Fibroblast of skin of abdomen (primary cell): ENCODE results near the gene PAK3.
A peak's percentile ranks its signal among the peaks of the same experiment; 100 is the strongest.

Source experiments
- DNase-seq: peaks from one replicate; pipeline ENCODE4 v3.0.0-alpha.2; 2013

Gene PAK3

GRCh38 chrX:111133389-111133788, 37.4 kb downstream of the PAK3 start:
- no peak for DNase-seq

GRCh38 chrX:111145878-111146277, 49.9 kb downstream of the PAK3 start:
- no peak for DNase-seq

GRCh38 chrX:111151764-111152163, 55.8 kb downstream of the PAK3 start:
- DNase-seq = no peak

GRCh38 chrX:111159232-111159631, 63.2 kb downstream of the PAK3 start:
- no peak for DNase-seq

- DNase-seq = no peak
Observed at GRCh38 chrX:111164728-111165127, 68.7 kb downstream of the PAK3 start.

- no peak for DNase-seq
Observed at GRCh38 chrX:111165902-111166301, 69.9 kb downstream of the PAK3 start.

GRCh38 chrX:111167334-111167733, 71.3 kb downstream of the PAK3 start:
- no peak for DNase-seq

GRCh38 chrX:111168314-111168713, 72.3 kb downstream of the PAK3 start:
- DNase-seq = peak; percentile 2

GRCh38 chrX:111169141-111169540, 73.2 kb downstream of the PAK3 start:
- no peak for DNase-seq

- no peak for DNase-seq
Observed at GRCh38 chrX:111170017-111170416, 74.0 kb downstream of the PAK3 start.

GRCh38 chrX:111180750-111181240, 84.8 kb downstream of the PAK3 start:
- no peak for DNase-seq

GRCh38 chrX:111181951-111182350, 86.0 kb downstream of the PAK3 start:
- DNase-seq = no peak

GRCh38 chrX:111182997-111183396, 87.0 kb downstream of the PAK3 start:
- no peak for DNase-seq

- DNase-seq = no peak
Observed at GRCh38 chrX:111191598-111191997, 95.6 kb downstream of the PAK3 start.

- DNase-seq = no peak
Observed at GRCh38 chrX:111199505-111199904, 103.5 kb downstream of the PAK3 start.

GRCh38 chrX:111200327-111200726, 104.3 kb downstream of the PAK3 start:
- no peak for DNase-seq

- DNase-seq = no peak
Observed at GRCh38 chrX:111207851-111208250, 111.9 kb downstream of the PAK3 start.

- DNase-seq = no peak
Observed at GRCh38 chrX:111216293-111216801, 120.4 kb downstream of the PAK3 start.

GRCh38 chrX:111244235-111244750, 148.3 kb downstream of the PAK3 start:
- peak; percentile 5 for DNase-seq

- peak; percentile 18 for DNase-seq
Observed at GRCh38 chrX:111254896-111255693, 159.1 kb downstream of the PAK3 start.

- DNase-seq = no peak
Observed at GRCh38 chrX:111257733-111258132, 161.7 kb downstream of the PAK3 start.

- DNase-seq = no peak
Observed at GRCh38 chrX:111259559-111259958, 163.6 kb downstream of the PAK3 start.

- DNase-seq = no peak
Observed at GRCh38 chrX:111260451-111260850, 164.5 kb downstream of the PAK3 start.

- DNase-seq = peak; percentile 51
Observed at GRCh38 chrX:111262086-111262485, 166.1 kb downstream of the PAK3 start.
